Transverse colon (tissue), 4 donors: Measurements from ENCODE around the gene NFKBIL1. TPM values are rescaled to one million over a fixed set of nuclear protein-coding genes. Genes with fewer than 3 reads are reported as not detected.
A peak's percentile ranks its signal among the peaks of the same experiment; 100 is the strongest.

ENCODE experiments used
- DNase-seq: peaks from one replicate; pipeline ENCODE4 v3.0.0-alpha.2; 2019
- H3K27ac ChIP-seq, 4 donors: fragments of 200-600 bp; sonication (generic); 2 replicates each; pipeline ENCODE4 v1.5.1; 2016 to 2018; ENCODE audit warnings: inconsistent platforms in 4 of 4
- H3K27me3 ChIP-seq: fragments of 200-600 bp; sonication (generic); 2 replicates; pipeline ENCODE4 v1.5.1; 2017; ENCODE audit warnings: inconsistent platforms
- H3K36me3 ChIP-seq, 4 donors: fragments of 200-600 bp; sonication (generic); 2 replicates each; pipeline ENCODE4 v1.5.1; 2017 to 2019; ENCODE audit warnings: inconsistent platforms in 4 of 4
- H3K4me1 ChIP-seq, 4 donors: fragments of 200-600 bp; sonication (generic); 2 replicates each; pipeline ENCODE4 v1.5.1; 2017 to 2020; ENCODE audit warnings: inconsistent platforms in 4 of 4
- H3K4me3 ChIP-seq, 4 donors: fragments of 200-600 bp; sonication (generic); 1 replicate in 1 of 4; 2 replicates in 3 of 4; pipeline versions ENCODE4 v1.5.1 to v1.6.1; 2017 to 2019; ENCODE audit warnings: inconsistent platforms in 4 of 4
- H3K9me3 ChIP-seq, 2 donors: fragments of 200-600 bp; sonication (generic); 2 replicates each; pipeline ENCODE4 v1.5.1; 2017 to 2019; ENCODE audit warnings: inconsistent platforms in 2 of 2
- CTCF ChIP-seq, 5 experiments: fragments of 200-600 bp in 3 of 5; fragments of 450-650 bp in 2 of 5; sonication (generic) in 3 of 5; IDR thresholded peaks; 1 replicate in 2 of 5; 2 replicates in 3 of 5; pipeline ENCODE4 v1.5.1; 2016 to 2017; ENCODE audit warnings: antibody characterized with exemption in 5 of 5, inconsistent platforms in 3 of 5, mild to moderate bottlenecking in 2 of 5, moderate library complexity in 1 of 5
- EP300 ChIP-seq: sonication (generic); formaldehyde crosslinking; IDR thresholded peaks from one replicate; pipeline ENCODE4 v1.6.1; 2017; ENCODE audit warnings: antibody characterized with exemption, low read depth
- POLR2A ChIP-seq: fragments of 450-650 bp; IDR thresholded peaks from one replicate; pipeline ENCODE4 v1.6.1; 2016; ENCODE audit warnings: antibody characterized with exemption, mild to moderate bottlenecking, moderate library complexity
- POLR2AphosphoS5 ChIP-seq, 3 donors: sonication (generic); formaldehyde crosslinking; IDR thresholded peaks; one replicate each; pipeline ENCODE4 v1.6.1; 2016; ENCODE audit warnings: antibody characterized with exemption in 3 of 3
- WGBS, 2 donors: methylation state at CpG; one replicate each; pipeline ENCODE4 v1.1.5; 2018; ENCODE audit warnings: low coverage in 1 of 2; 5-methylcytosine and 5-hydroxymethylcytosine counted together
- in situ Hi-C, 4 donors: fragments of 200-750 bp; cut with MboI; loops; one replicate each; pipeline versions ENCODE4 v1.15.0 to v1.15.1; 2017; ENCODE audit warnings: low sequenced_read_pairs in 3 of 4, low pct_ligation_motif_present in 1 of 4, low pct_unique_long_range_greater_than_20kb in 1 of 4
- intact Hi-C: fragments of 100-400 bp; cut with DNase I; formaldehyde crosslinking; loops from one replicate; pipeline ENCODE4 v1.15.1; 2023; ENCODE audit warnings: low total_unique reads
- total RNA-seq, 4 donors: library from RNA; depleted of rRNA; stranded (reverse); fragments of >200 nt; gene quantifications; one replicate each; pipeline ENCODE4 v1.1.0, GENCODE V29; 2016

The NFKBIL1 gene
- total RNA-seq, 4 donors from 2014 or later: 13.7 to 29.5 (median 22.9) TPM

- Histone ChIP-seq H3K27ac (no peak overlapping the region), H3K36me3 (no peaks in the 10 kb centered on the region), H3K4me1 (peaks cover 6 to 30% (median 7%) of the 10 kb centered on the region in 4 donors), H3K9me3 (no peaks in the 10 kb centered on the region), H3K4me3 (no peak overlapping the region), H3K27me3 (peaks cover 7% of the 10 kb centered on the region)
- DNase-seq: no peak
- in situ Hi-C loops: no loop called here
- intact Hi-C loops: no loop called here
- WGBS, 2 donors: 60 to 77% methylated on average over 3 to 12 of the region's 12 CpGs
- TF ChIP-seq CTCF (IDR thresholded peaks at IDR 0.05) (no peak), EP300 (no peak), POLR2AphosphoS5 (IDR thresholded peaks at IDR 0.05) (no peak), POLR2A (no peak)
Measured at GRCh38 chr6:31578184-31579118, 31.0 kb downstream of the NFKBIL1 start.

- Histone ChIP-seq H3K4me3 (no peak overlapping the region), H3K27me3 (peaks cover 7% of the 10 kb centered on the region), H3K9me3 (no peaks in the 10 kb centered on the region), H3K4me1 (peaks cover 6 to 30% (median 7%) of the 10 kb centered on the region in 4 donors), H3K36me3 (no peaks in the 10 kb centered on the region), H3K27ac (no peak overlapping the region)
- in situ Hi-C loops (no loop called here), intact Hi-C loops (no loop called here)
- WGBS, 2 donors: 81% methylated on average over 3 of the region's 3 CpGs; no CpG with 5 or more reads in 1 of the 2 donors
- no peak for DNase-seq
- TF ChIP-seq CTCF (IDR thresholded peaks at IDR 0.05) (no peak), EP300 (no peak), POLR2AphosphoS5 (IDR thresholded peaks at IDR 0.05) (no peak), POLR2A (no peak)
Measured at GRCh38 chr6:31579119-31579505, 31.7 kb downstream of the NFKBIL1 start.

GRCh38 chr6:31579546-31580437 is 32.4 kb downstream of the NFKBIL1 start:
- H3K27me3 ChIP-seq: peaks cover 7% of the 10 kb centered on the region
- H3K4me3 ChIP-seq: peak overlapping the region in 1 of 4 donors; percentile 96
- intact Hi-C loops: loop anchor here (5.0 kb wide), 1 partner anchor 32 kb away; the partner anchor contains the start of genes ATP6V1G2 and NFKBIL1
- in situ Hi-C loops: no loop called here
- no peak for TF ChIP-seq POLR2AphosphoS5 (IDR thresholded peaks at IDR 0.05)
- TF ChIP-seq EP300: no peak
- TF ChIP-seq POLR2A: no peak
- TF ChIP-seq CTCF (IDR thresholded peaks at IDR 0.05): no peak
- peak overlapping the region; percentile 79 to 91 (median 86) for H3K27ac ChIP-seq
- H3K36me3 ChIP-seq: no peaks in the 10 kb centered on the region
- DNase-seq: no peak
- H3K9me3 ChIP-seq: no peaks in the 10 kb centered on the region
- peaks cover 6 to 27% (median 7%) of the 10 kb centered on the region in 4 donors for H3K4me1 ChIP-seq
- 57 to 82% methylated on average over 1 to 8 of the region's 8 CpGs for WGBS, 2 donors

GRCh38 chr6:31580438-31580740 is 33.0 kb downstream of the NFKBIL1 start:
- DNase-seq: no peak
- intact Hi-C loops: loop anchor here (5.0 kb wide), 1 partner anchor 33 kb away; the partner anchor contains the start of genes ATP6V1G2 and NFKBIL1
- in situ Hi-C loops: no loop called here
- Histone ChIP-seq H3K27me3 (peaks cover 7% of the 10 kb centered on the region), H3K4me3 (peak overlapping the region; percentile 52 to 96 (median 75)), H3K9me3 (no peaks in the 10 kb centered on the region), H3K4me1 (peaks cover 6 to 28% (median 7%) of the 10 kb centered on the region in 4 donors), H3K27ac (peak overlapping the region; percentile 79 to 91 (median 86)), H3K36me3 (no peaks in the 10 kb centered on the region)
- WGBS, 2 donors: 45 to 58% methylated on average over 5 to 11 of the region's 11 CpGs
- TF ChIP-seq POLR2A (no peak), POLR2AphosphoS5 (IDR thresholded peaks at IDR 0.05) (no peak), EP300 (no peak), CTCF (IDR thresholded peaks at IDR 0.05) (no peak)
